A549 (cell line): ENCODE results near the gene PPCS. TPM values are rescaled to one million over a fixed set of nuclear protein-coding genes. Genes with fewer than 3 reads are reported as not detected.

ENCODE experiments used
- ATAC-seq, 2 experiments: fragments of 200-7000 bp in 1 of 2; fragments of >200 bp in 1 of 2; cut with Nextera tagmentation in 1 of 2; cut with Tn5 transposase in 1 of 2; 3 replicates each; pipeline versions ENCODE4 v1.8.0 to v1.9.1; 2018 to 2020; ENCODE audit warnings: mild to moderate bottlenecking in 1 of 2, moderate library complexity in 1 of 2
- CTCF ChIA-PET: fragments of 300-600 bp; sonication (Branson Sonifier 250); formaldehyde crosslinking; extraction: SDS; loops from one replicate; lab custom pipeline; 2021; ENCODE audit warnings: antibody characterized with exemption, inconsistent platforms; lab: Yijun Ruan, JAX
- POLR2A ChIA-PET: fragments of 350-600 bp; formaldehyde crosslinking; extraction: SDS; loops from one replicate; lab custom pipeline; 2021; ENCODE audit warnings: antibody characterized with exemption, inconsistent platforms; lab: Yijun Ruan, JAX
- DNase-seq, 2 experiments: peaks; one replicate each; pipeline versions ENCODE4 v3.0.0 to v3.0.0-alpha.2; 2011 to 2016; ENCODE audit warnings: low read depth in 1 of 2, low spot score in 1 of 2
- FAIRE-seq: peaks from 2 replicates; lab custom pipeline; 2011; peaks lifted over from hg19 to GRCh38; lab: Jason Lieb, UNC
- H3K27ac ChIP-seq, 2 experiments: fragments of >200 bp; sonication (Bioruptor Twin); formaldehyde crosslinking; 3 replicates each; pipeline ENCODE4 v1.5.1; 2016 to 2017
- H3K4me1 ChIP-seq: fragments of >200 bp; sonication (Bioruptor Twin); formaldehyde crosslinking; 3 replicates; pipeline ENCODE4 v1.6.1; 2016
- H3K4me2 ChIP-seq: fragments of >200 bp; sonication (Bioruptor Twin); formaldehyde crosslinking; 3 replicates; pipeline ENCODE4 v1.6.1; 2016
- H3K4me3 ChIP-seq: fragments of >200 bp; sonication (Bioruptor Twin); formaldehyde crosslinking; 3 replicates; pipeline ENCODE4 v1.5.1; 2016
- H3K9me3 ChIP-seq: fragments of >200 bp; sonication (Bioruptor Twin); formaldehyde crosslinking; 3 replicates; pipeline ENCODE4 v1.6.1; 2016
- BHLHE40 ChIP-seq: IDR thresholded peaks from 2 replicates; pipeline ENCODE4 v1.6.1; 2012; ENCODE audit warnings: low read depth, low read length, inconsistent platforms
- CBX2 ChIP-seq: fragments of 200-600 bp; sonication (generic); IDR thresholded peaks from 2 replicates; pipeline ENCODE4 v1.6.1; 2016; ENCODE audit warnings: low read depth, mild to moderate bottlenecking, borderline replicate concordance
- EHF ChIP-seq: fragments of 250-450 bp; sonication (Bioruptor Pico); IDR thresholded peaks from 2 replicates; pipeline ENCODE4 v1.5.0; 2020; ENCODE audit warnings: mild to moderate bottlenecking
- ELK1 ChIP-seq: fragments of 150-350 bp; IDR thresholded peaks from 2 replicates; pipeline ENCODE4 v1.6.1; 2014; ENCODE audit warnings: low read depth, mild to moderate bottlenecking, low read length
- EP300 ChIP-seq, 2 experiments: fragments of >200 bp; sonication (Bioruptor Twin); formaldehyde crosslinking; IDR thresholded peaks; 2 replicates in 1 of 2; 3 replicates in 1 of 2; pipeline ENCODE4 v1.6.1; 2016 to 2017
- FOXS1 ChIP-seq: fragments of 250-450 bp; sonication (Bioruptor Pico); IDR thresholded peaks from 2 replicates; pipeline ENCODE4 v1.5.0; 2020; ENCODE audit warnings: mild to moderate bottlenecking, moderate library complexity
- GATA3 ChIP-seq: IDR thresholded peaks from 2 replicates; pipeline ENCODE4 v1.6.1; 2012; ENCODE audit warnings: borderline replicate concordance
- HOXA7 ChIP-seq: fragments of 250-450 bp; sonication (Bioruptor Pico); IDR thresholded peaks from 2 replicates; pipeline ENCODE4 v1.5.0; 2020; ENCODE audit warnings: mild to moderate bottlenecking, moderate library complexity
- HOXB5 ChIP-seq: fragments of 250-450 bp; sonication (Bioruptor Pico); IDR thresholded peaks from 2 replicates; pipeline ENCODE4 v1.5.0; 2020; ENCODE audit warnings: mild to moderate bottlenecking, moderate library complexity
- KDM1A ChIP-seq: fragments of 200-600 bp; sonication (generic); IDR thresholded peaks from 2 replicates; pipeline ENCODE4 v1.6.1; 2016; ENCODE audit warnings: low read depth, mild to moderate bottlenecking
- KDM5A ChIP-seq: fragments of 200-600 bp; sonication (generic); IDR thresholded peaks from 2 replicates; pipeline ENCODE4 v1.6.1; 2016; ENCODE audit warnings: antibody characterized with exemption, mild to moderate bottlenecking
- NFE2L2 ChIP-seq: fragments of 150-350 bp; conservative IDR thresholded peaks from 2 replicates; pipeline ENCODE4 v1.6.1; 2014; ENCODE audit warnings: low read length
- NPAS2 ChIP-seq: fragments of 250-450 bp; sonication (Bioruptor Pico); IDR thresholded peaks from 2 replicates; pipeline ENCODE4 v1.8.0; 2022; ENCODE audit warnings: mild to moderate bottlenecking, moderate library complexity, borderline replicate concordance
- PHF8 ChIP-seq: fragments of 200-600 bp; sonication (generic); IDR thresholded peaks from 2 replicates; pipeline ENCODE4 v1.6.1; 2016; ENCODE audit warnings: low read depth, mild to moderate bottlenecking, antibody characterized with exemption, moderate library complexity, borderline replicate concordance
- POLR2A ChIP-seq: IDR thresholded peaks from 2 replicates; pipeline ENCODE4 v1.6.1; 2012; ENCODE audit warnings: mild to moderate bottlenecking, low read length
- RAD21 ChIP-seq, 2 experiments: fragments of >200 bp in 1 of 2; sonication (Bioruptor Twin) in 1 of 2; formaldehyde crosslinking in 1 of 2; IDR thresholded peaks in 1 of 2; conservative IDR thresholded peaks in 1 of 2; 2 replicates in 1 of 2; 3 replicates in 1 of 2; pipeline ENCODE4 v1.6.1; 2012 to 2018; ENCODE audit warnings: inconsistent platforms in 1 of 2
- RARB ChIP-seq: fragments of 250-450 bp; sonication (Bioruptor Pico); IDR thresholded peaks from 2 replicates; pipeline ENCODE4 v1.8.0; 2021; ENCODE audit warnings: mild to moderate bottlenecking, moderate library complexity
- RCOR1 ChIP-seq: fragments of 150-350 bp; IDR thresholded peaks from 2 replicates; pipeline ENCODE4 v1.6.1; 2014; ENCODE audit warnings: antibody characterized with exemption, low read length, low read depth
- REST ChIP-seq: fragments of 200-600 bp; sonication (generic); IDR thresholded peaks from 2 replicates; pipeline ENCODE4 v1.6.1; 2016; ENCODE audit warnings: antibody characterized with exemption, mild to moderate bottlenecking, moderate library complexity
- RNF2 ChIP-seq: fragments of 200-600 bp; sonication (generic); IDR thresholded peaks from 2 replicates; pipeline ENCODE4 v1.6.1; 2016; ENCODE audit warnings: low read depth, mild to moderate bottlenecking, antibody characterized with exemption, moderate library complexity, borderline replicate concordance
- TFCP2L1 ChIP-seq: fragments of 250-450 bp; sonication (Bioruptor Pico); IDR thresholded peaks from 2 replicates; pipeline ENCODE4 v1.5.0; 2021; ENCODE audit warnings: mild to moderate bottlenecking
- ZC3H11A ChIP-seq: fragments of 450-650 bp; IDR thresholded peaks from 2 replicates; pipeline ENCODE4 v1.6.1; 2014; ENCODE audit warnings: antibody characterized with exemption, mild to moderate bottlenecking
- ZNF302 ChIP-seq: fragments of 250-450 bp; sonication (Bioruptor Pico); IDR thresholded peaks from 2 replicates; pipeline ENCODE4 v1.9.0; 2021; ENCODE audit warnings: inconsistent platforms, mild to moderate bottlenecking, moderate library complexity
- ZSCAN20 ChIP-seq: fragments of 250-450 bp; sonication (Bioruptor Pico); IDR thresholded peaks from 2 replicates; pipeline ENCODE4 v1.8.0; 2022; ENCODE audit warnings: mild to moderate bottlenecking, moderate library complexity
- WGBS: methylation state at CpG from one replicate; pipeline ENCODE4 v1.1.6; 2017; ENCODE audit errors: missing lambda C conversion rate; 5-methylcytosine and 5-hydroxymethylcytosine counted together
- polyA plus RNA-seq, 4 experiments: library from polyadenylated mRNA; depleted of rRNA in 3 of 4; stranded (reverse); fragments of >200 nt; fragmentation: RNase III in 1 of 4; extraction: RNeasy Plus Mini Kit Qiagen cat#74134 plus additional on column Dnase treatment in 1 of 4; gene quantifications; 2 replicates in 3 of 4; 3 replicates in 1 of 4; pipeline ENCODE4 v1.2.3, GENCODE V29; 2011 to 2017
- TF ChIP-seq, protein P1 (sequence below): fragments of 250-450 bp; sonication (Bioruptor Pico); IDR thresholded peaks from 2 replicates; pipeline ENCODE4 v1.5.0; 2020; ENCODE audit warnings: low read depth, mild to moderate bottlenecking, moderate library complexity
- TF ChIP-seq, protein P2 (sequence below): fragments of >200 bp; sonication (Bioruptor Twin); formaldehyde crosslinking; IDR thresholded peaks from 2 replicates; pipeline ENCODE4 v1.6.1; 2016

PPCS gene
- polyA plus RNA-seq, 2 of the 4 experiments (the other 2 are of a cell fraction) = 30.2 to 51.8 TPM

- DNase-seq = no peak
Measured at GRCh38 chr1:42414551-42415496, 41.5 kb upstream of the PPCS start.

GRCh38 chr1:42417166-42417565, 39.2 kb upstream of the PPCS start:
- no peak for DNase-seq
- POLR2A ChIA-PET = no interaction called here
- 85% methylated on average over 3 of the region's 3 CpGs for WGBS
- TF ChIP-seq POLR2A (no peak), EHF (CRISPR knock-in tag) (no peak), HOXB5 (CRISPR knock-in tag) (no peak), EP300 (IDR thresholded peaks at IDR 0.05) (no peak), RARB (CRISPR knock-in tag) (no peak), NPAS2 (CRISPR knock-in tag) (no peak), ZNF302 (CRISPR knock-in tag) (no peak), FOXS1 (CRISPR knock-in tag) (no peak), ELK1 (no peak), KDM1A (no peak), RAD21 (conservative IDR thresholded peaks at IDR 0.05 in 1 of 2, IDR thresholded peaks at IDR 0.05 in 1 of 2) (no peak), BHLHE40 (no peak), ZSCAN20 (no peak), REST (no peak), RNF2 (no peak), PHF8 (no peak), HOXA7 (CRISPR knock-in tag) (no peak)
- TF ChIP-seq, protein P1, sequence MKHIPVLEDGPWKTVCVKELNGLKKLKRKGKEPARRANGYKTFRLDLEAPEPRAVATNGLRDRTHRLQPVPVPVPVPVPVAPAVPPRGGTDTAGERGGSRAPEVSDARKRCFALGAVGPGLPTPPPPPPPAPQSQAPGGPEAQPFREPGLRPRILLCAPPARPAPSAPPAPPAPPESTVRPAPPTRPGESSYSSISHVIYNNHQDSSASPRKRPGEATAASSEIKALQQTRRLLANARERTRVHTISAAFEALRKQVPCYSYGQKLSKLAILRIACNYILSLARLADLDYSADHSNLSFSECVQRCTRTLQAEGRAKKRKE = no peak
- TF ChIP-seq, protein P2, sequence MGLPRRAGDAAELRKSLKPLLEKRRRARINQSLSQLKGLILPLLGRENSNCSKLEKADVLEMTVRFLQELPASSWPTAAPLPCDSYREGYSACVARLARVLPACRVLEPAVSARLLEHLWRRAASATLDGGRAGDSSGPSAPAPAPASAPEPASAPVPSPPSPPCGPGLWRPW = no peak
- ATAC-seq = no peak
- Histone ChIP-seq H3K27ac (no peak overlapping the region), H3K9me3 (no peaks in the 10 kb centered on the region), H3K4me2 (no peak overlapping the region), H3K4me1 (no peaks in the 10 kb centered on the region), H3K4me3 (no peak overlapping the region)
- CTCF ChIA-PET = interaction anchor here (1.0 kb wide), 1 partner anchor 10 kb away, joined by 3 read pairs; no protein-coding TSS in a partner anchor
- FAIRE-seq = no peak

More at GRCh38 chr1:42414551-42415496, 41.5 kb upstream of the PPCS start:
- no peak for FAIRE-seq
- 71% methylated on average over 17 of the region's 17 CpGs for WGBS
- no peaks in the 10 kb centered on the region for H3K9me3 ChIP-seq
- no peak overlapping the region for H3K27ac ChIP-seq
- no peak overlapping the region for H3K4me2 ChIP-seq
- H3K4me1 ChIP-seq = no peaks in the 10 kb centered on the region
- CTCF ChIA-PET = no interaction called here
- POLR2A ChIA-PET = no interaction called here
- TF ChIP-seq KDM5A (no peak), ZSCAN20 (no peak), BHLHE40 (no peak), RARB (CRISPR knock-in tag) (no peak), TFCP2L1 (no peak), CBX2 (no peak), NFE2L2 (no peak), GATA3 (no peak), ZC3H11A (no peak), HOXB5 (CRISPR knock-in tag) (no peak), FOXS1 (CRISPR knock-in tag) (no peak), RCOR1 (no peak), PHF8 (no peak)
- no peak for ATAC-seq
- H3K4me3 ChIP-seq = no peak overlapping the region
